NCI-H748 (cell line): ENCODE measurements around the gene GABRG3.
"Not testable (repeated sequence)": the region's sequence is repeated elsewhere in the genome, so short reads cannot be mapped to it uniquely, and the experiment has no call there.

ENCODE experiments used
- DNase-seq: peaks from one replicate; lab custom pipeline; 2025; ENCODE audit not compliant: unreplicated experiment; lab: John Stamatoyannopoulos, UW

GABRG3 gene

DNA sequence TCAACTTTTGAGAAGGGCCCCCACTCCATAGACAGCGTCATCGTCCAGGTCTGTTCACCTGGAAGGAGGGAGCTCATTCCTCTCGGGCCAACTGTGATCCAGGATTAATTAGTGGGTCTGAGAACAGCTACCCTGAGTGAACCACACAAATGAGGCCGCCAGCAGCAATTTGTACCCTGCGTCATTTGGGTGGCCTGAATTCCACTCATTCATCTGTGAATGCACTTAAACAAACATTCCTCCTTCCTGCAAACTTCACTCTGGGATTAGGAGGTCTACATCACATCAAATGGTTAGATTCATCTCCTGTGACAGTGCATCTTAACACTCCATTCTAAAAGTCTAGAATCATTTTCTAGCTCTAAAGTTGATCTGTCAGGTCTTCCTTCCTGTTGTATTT lies 201.8 kb downstream of the GABRG3 start:
- DNase-seq = no peak

- no peak for DNase-seq
Observed at GRCh38 chr15:27175472-27176153, 204.6 kb downstream of the GABRG3 start.

- no peak for DNase-seq
Observed at GRCh38 chr15:27176785-27177406, 205.9 kb downstream of the GABRG3 start.

DNA sequence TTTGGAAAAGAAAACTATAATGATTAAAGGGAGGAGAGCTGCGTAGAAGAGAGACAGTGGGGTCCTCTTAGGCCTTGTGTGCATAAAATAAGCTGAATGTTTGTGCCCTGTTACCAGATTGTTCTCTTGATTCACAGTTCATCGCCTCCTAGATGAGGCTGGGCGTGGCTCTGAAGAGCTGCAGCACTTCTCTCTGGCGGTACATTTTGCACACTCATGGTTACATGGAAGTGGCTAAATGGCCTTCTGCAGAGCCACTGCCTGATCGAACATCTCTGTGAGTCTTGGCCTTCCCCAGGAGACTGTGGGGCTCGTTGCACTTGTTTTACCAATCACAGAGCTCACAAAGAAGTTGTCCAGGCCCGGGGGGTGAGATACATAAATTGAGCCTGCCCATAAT lies 208.8 kb downstream of the GABRG3 start:
- peak; percentile 27 for DNase-seq

GRCh38 chr15:27182561-27183110 lies 211.7 kb downstream of the GABRG3 start:
- no peak for DNase-seq

- DNase-seq = no peak
Observed at GRCh38 chr15:27183201-27183600, 212.2 kb downstream of the GABRG3 start.

GRCh38 chr15:27191515-27191914 lies 220.5 kb downstream of the GABRG3 start:
- not testable (repeated sequence) for DNase-seq

- no peak for DNase-seq
Observed at GRCh38 chr15:27196691-27197090, 225.7 kb downstream of the GABRG3 start.

DNA sequence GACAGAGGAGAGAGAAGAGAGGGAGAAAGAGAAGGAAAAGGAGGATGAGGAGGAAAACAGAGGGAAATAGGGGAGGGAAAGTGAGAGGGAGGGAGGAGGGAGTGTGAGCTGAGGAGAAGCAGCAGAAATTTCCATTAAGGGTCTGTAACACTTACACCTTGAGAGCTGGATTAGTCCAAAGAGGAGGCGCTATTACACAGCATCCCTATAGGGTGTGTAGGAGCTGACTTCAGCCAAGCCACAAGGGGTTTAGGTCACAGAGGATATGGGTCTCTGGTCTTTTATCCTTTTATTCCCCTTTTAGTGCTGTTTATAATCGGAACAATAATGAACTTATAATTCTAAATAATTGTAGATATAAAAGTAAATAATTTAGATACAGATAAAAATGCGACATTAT lies 230.4 kb downstream of the GABRG3 start:
- no peak for DNase-seq

DNA sequence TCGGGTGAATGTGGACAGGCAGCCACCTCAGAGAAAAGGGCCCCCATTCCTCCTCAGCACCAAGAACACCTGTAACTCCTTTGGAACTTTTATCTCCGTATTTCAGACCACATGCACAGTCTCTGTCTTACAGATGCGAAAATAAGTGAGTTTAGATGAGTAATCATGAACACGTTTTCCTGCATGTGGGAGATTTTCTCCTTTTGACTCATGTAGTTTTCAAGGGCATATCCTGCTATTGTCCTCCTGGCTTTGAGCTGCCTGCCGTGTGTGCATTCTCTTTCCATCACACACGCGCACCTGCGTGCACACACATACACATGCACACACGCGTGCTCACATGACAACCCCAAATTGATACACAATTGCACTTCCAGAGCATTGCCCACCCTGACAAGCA lies 239.2 kb downstream of the GABRG3 start:
- DNase-seq = no peak

GRCh38 chr15:27214032-27214431 lies 243.1 kb downstream of the GABRG3 start:
- peak; percentile 1 for DNase-seq

DNA sequence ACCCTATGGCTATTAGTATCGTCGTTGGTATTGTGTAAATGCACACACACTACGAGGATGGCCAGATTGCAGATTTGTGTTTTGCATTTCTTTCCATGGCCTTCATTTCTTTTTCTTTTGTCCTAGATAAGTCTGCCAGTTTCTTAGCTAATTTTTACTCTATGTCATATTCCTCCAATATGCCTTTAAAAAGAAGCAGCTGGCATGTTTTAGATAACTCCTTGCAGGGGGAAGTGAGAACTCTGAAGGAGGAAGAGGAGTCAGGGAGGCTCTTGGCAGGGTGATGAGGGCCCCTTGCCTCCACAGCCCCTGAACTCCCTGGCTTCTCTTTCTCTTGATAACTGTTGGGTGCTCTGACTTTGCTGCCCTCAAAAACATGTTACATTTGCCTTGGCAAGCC lies 244.0 kb downstream of the GABRG3 start:
- no peak for DNase-seq

- no peak for DNase-seq
Observed at GRCh38 chr15:27218426-27218825, 247.4 kb downstream of the GABRG3 start.

DNA sequence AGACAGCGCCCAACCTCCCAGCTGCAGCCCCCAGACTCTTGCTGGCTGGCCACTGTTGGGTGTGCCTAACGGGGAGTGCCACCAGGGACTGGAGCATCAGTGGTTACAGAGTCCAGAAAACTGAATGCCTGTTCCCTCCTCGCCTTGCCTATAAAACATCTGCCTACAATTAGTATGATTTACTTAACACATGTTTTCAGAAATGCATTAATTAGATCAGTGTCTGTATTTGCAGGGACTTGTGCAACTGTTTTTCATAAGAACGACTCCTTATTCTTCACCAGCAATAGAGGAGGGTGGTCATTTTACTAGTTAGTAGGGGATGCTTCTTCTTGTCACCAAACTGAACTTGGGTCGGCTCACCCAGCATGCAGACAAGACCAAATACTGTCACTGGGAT lies 248.7 kb downstream of the GABRG3 start:
- no peak for DNase-seq

- DNase-seq = no peak
Observed at GRCh38 chr15:27220199-27220598, 249.2 kb downstream of the GABRG3 start.

DNA sequence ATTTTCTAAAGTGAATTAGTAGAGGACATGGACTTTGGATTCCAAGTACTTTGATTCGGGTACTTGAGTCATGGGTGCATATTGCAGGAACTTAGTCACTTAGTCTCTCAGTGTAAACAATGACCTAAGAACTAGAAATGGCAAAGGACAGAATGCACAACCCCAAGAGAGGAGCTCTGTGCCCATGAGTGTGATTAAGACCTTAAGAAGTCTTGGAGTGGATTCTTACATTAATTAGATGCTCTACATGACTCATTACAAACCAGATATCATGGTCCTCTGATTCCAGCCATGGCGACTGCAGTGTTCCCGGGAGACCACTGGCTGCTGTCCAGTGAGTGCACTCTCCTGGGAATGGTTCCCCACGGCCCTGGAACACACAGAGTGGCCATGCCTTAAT lies 251.5 kb downstream of the GABRG3 start:
- no peak for DNase-seq

DNA sequence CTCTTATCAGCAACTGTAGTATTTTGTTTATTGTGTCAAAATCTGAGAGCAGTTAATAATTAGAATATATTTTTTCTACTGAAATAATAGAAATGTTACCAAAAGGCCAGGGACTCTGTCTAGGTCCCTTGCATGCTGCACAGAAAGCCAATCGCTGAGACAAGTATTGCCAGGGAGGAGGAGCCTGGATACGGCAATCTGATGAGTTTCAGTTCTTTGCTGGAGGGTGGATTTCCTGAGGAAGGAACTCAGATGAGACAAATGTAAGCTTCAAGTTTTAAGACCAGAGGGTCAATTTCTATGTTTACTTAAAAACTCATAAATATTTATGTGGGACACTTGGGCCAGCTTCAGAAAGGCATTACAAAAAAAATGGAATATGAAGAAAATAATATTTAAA lies 252.2 kb downstream of the GABRG3 start:
- DNase-seq = no peak

- no peak for DNase-seq
Observed at GRCh38 chr15:27231811-27232210, 260.8 kb downstream of the GABRG3 start.

- no peak for DNase-seq
Observed at GRCh38 chr15:27232876-27233275, 261.9 kb downstream of the GABRG3 start.

DNA sequence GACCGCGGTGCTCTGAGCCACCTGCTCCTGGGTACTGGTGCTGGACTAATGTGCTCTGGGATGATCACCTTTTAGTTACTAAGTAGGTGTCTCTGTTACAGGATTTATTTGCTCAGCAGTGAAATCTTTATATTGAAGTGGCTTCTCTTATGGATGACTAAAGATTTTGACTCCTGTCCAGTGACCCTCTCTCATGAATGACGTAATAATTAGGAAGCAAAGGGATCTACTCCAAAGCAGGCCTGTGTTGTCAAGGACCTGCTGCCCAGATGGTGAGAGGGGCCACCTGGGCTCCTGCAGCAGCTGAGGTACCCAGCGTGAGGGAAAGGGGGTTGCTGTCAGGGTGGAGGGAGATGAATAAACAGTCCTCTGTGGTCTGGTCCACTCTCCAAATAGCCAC lies 263.6 kb downstream of the GABRG3 start:
- peak; percentile 21 for DNase-seq

DNA sequence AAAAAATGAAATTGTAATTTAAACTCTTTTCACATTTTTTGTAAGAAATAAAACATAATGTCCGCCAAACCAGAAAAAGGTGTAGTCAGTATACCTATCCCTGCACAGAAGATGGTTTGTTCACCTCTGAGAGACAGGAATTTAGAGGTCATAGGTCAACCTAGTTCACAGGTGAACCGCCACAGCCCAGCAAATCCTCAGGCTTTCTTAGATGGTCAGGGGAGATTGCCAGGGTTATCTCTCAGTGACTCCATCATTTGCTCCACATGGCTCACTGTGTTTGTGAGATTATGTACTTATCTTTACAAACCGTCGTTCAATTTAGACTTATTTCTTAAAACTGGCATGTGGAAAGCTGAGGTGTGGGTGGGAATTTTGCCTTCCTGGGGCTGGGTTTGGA lies 264.2 kb downstream of the GABRG3 start:
- no peak for DNase-seq

GRCh38 chr15:27235681-27236080 lies 264.7 kb downstream of the GABRG3 start:
- DNase-seq = no peak
